SKM-1 treated with dmso at 0.1 percent for 144 hours (cell line): ENCODE results near the gene STAT4.

ENCODE experiments used
- DNase-seq: peaks from one replicate; lab custom pipeline; 2025; ENCODE audit not compliant: unreplicated experiment; lab: John Stamatoyannopoulos, UW

The STAT4 gene

GRCh38 chr2:191145769-191146471 is 4.9 kb downstream of the STAT4 start:
- no peak for DNase-seq

- no peak for DNase-seq
These were observed 6.6 kb downstream of the STAT4 start for GRCh38 chr2:191144217-191144616.

- no peak for DNase-seq
These were observed 7.0 kb downstream of the STAT4 start for GRCh38 chr2:191143791-191144190.

GRCh38 chr2:191128911-191129304 is 21.9 kb downstream of the STAT4 start:
- no peak for DNase-seq

GRCh38 chr2:191128172-191128910 is 22.5 kb downstream of the STAT4 start:
- no peak for DNase-seq

GRCh38 chr2:191127235-191127634 is 23.6 kb downstream of the STAT4 start:
- DNase-seq, result no peak

- peak; percentile 3 for DNase-seq
These were observed 24.3 kb downstream of the STAT4 start for GRCh38 chr2:191126386-191127085.

GRCh38 chr2:191125646-191126045 is 25.1 kb downstream of the STAT4 start:
- DNase-seq, result no peak

GRCh38 chr2:191122638-191123294 is 28.0 kb downstream of the STAT4 start:
- no peak for DNase-seq

- no peak for DNase-seq
These were observed 33.5 kb downstream of the STAT4 start for GRCh38 chr2:191117341-191117740.

GRCh38 chr2:191115804-191116203 is 35.0 kb downstream of the STAT4 start:
- no peak for DNase-seq

- no peak for DNase-seq
These were observed 35.4 kb downstream of the STAT4 start for GRCh38 chr2:191115391-191115790.

- peak; percentile 23 for DNase-seq
These were observed 36.3 kb downstream of the STAT4 start for GRCh38 chr2:191114403-191114886.

- no peak for DNase-seq
These were observed 37.0 kb downstream of the STAT4 start for GRCh38 chr2:191113761-191114160.

- DNase-seq, result no peak
These were observed 38.3 kb downstream of the STAT4 start for GRCh38 chr2:191112448-191112901.

GRCh38 chr2:191109888-191110287 is 40.9 kb downstream of the STAT4 start:
- DNase-seq, result no peak

- no peak for DNase-seq
These were observed 42.5 kb downstream of the STAT4 start for GRCh38 chr2:191108331-191108730.

GRCh38 chr2:191105082-191105481 is 45.7 kb downstream of the STAT4 start:
- no peak for DNase-seq

- DNase-seq, result no peak
These were observed 47.0 kb downstream of the STAT4 start for GRCh38 chr2:191103774-191104173.

GRCh38 chr2:191100216-191100615 is 50.6 kb downstream of the STAT4 start:
- no peak for DNase-seq

GRCh38 chr2:191087311-191087710 is 63.5 kb downstream of the STAT4 start:
- no peak for DNase-seq
